GM18511 (cell line): Measurements from ENCODE around the gene ELN.
"Not testable (repeated sequence)": the region's sequence is repeated elsewhere in the genome, so short reads cannot be mapped to it uniquely, and the experiment has no call there.

Experiments used
- ATAC-seq: cut with Tn5 transposase; IDR thresholded peaks from one replicate; pipeline ENCODE4 v1.9.1; 2021; ENCODE audit warnings: mild to moderate bottlenecking, moderate library complexity; ENCODE audit not compliant: unreplicated experiment

ELN gene

GRCh38 chr7:74027683-74028320 is at the start of gene ELN:
Gene ELN, plus strand, starts transcription at chr7:74028173. Its CDS starts 15 bp downstream, at chr7:74028188.
- no peak for ATAC-seq

GRCh38 chr7:73978661-73979563 is 49.1 kb upstream of the ELN start:
- ATAC-seq, result peak; percentile 74

GRCh38 chr7:73979656-73980055 is 48.3 kb upstream of the ELN start:
- ATAC-seq, result not testable (repeated sequence)

- no peak for ATAC-seq
Observed at GRCh38 chr7:73980206-73980605, 47.8 kb upstream of the ELN start.

GRCh38 chr7:73981933-73982332 is 46.0 kb upstream of the ELN start:
- no peak for ATAC-seq

GRCh38 chr7:73983437-73984164 is 44.4 kb upstream of the ELN start:
- ATAC-seq, result no peak

- ATAC-seq, result no peak
Observed at GRCh38 chr7:73984481-73985205, 43.3 kb upstream of the ELN start.

- ATAC-seq, result no peak
Observed at GRCh38 chr7:73985737-73986141, 42.2 kb upstream of the ELN start.

GRCh38 chr7:73986158-73986631 is 41.8 kb upstream of the ELN start:
- ATAC-seq, result no peak

- no peak for ATAC-seq
Observed at GRCh38 chr7:73987298-73987697, 40.7 kb upstream of the ELN start.

GRCh38 chr7:73988197-73988596 is 39.8 kb upstream of the ELN start:
- ATAC-seq, result no peak

- no peak for ATAC-seq
Observed at GRCh38 chr7:73991522-73992100, 36.4 kb upstream of the ELN start.

GRCh38 chr7:73992101-73992562 is 35.8 kb upstream of the ELN start:
- ATAC-seq, result no peak

GRCh38 chr7:73994023-73994422 is 34.0 kb upstream of the ELN start:
- no peak for ATAC-seq

GRCh38 chr7:73994761-73995160 is 33.2 kb upstream of the ELN start:
- no peak for ATAC-seq

GRCh38 chr7:73995330-73995729 is 32.6 kb upstream of the ELN start:
- no peak for ATAC-seq

- ATAC-seq, result no peak
Observed at GRCh38 chr7:73995821-73996511, 32.0 kb upstream of the ELN start.

GRCh38 chr7:73997056-73997455 is 30.9 kb upstream of the ELN start:
- no peak for ATAC-seq

- ATAC-seq, result no peak
Observed at GRCh38 chr7:73999664-74000435, 28.1 kb upstream of the ELN start.
